Tibial nerve (tissue), 4 donors: ENCODE measurements around the gene SHISA6. TPM values are rescaled to one million over a fixed set of nuclear protein-coding genes. Genes with fewer than 3 reads are reported as not detected.

Experiments
- DNase-seq, 2 donors: peaks; one replicate each; pipeline ENCODE4 v3.0.0-alpha.2; 2019; ENCODE audit warnings: low spot score in 2 of 2
- H3K27ac ChIP-seq, 4 donors: fragments of 200-600 bp; sonication (generic) in 3 of 4; one replicate each; pipeline ENCODE4 v1.5.1; 2017 to 2019; ENCODE audit warnings: mild to moderate bottlenecking in 1 of 4
- H3K27me3 ChIP-seq, 2 donors: fragments of 200-600 bp; sonication (generic) in 1 of 2; one replicate each; pipeline versions ENCODE4 v1.5.1 to v1.6.0; 2017 to 2019
- H3K36me3 ChIP-seq, 3 donors: fragments of 200-600 bp; sonication (generic); one replicate each; pipeline ENCODE4 v1.5.1; 2018 to 2019
- H3K4me1 ChIP-seq, 4 donors: fragments of 200-600 bp; sonication (generic) in 3 of 4; one replicate each; pipeline ENCODE4 v1.5.1; 2017 to 2019
- H3K4me3 ChIP-seq, 4 donors: fragments of 200-600 bp; sonication (generic) in 3 of 4; one replicate each; pipeline ENCODE4 v1.5.1; 2017 to 2019; ENCODE audit warnings: mild to moderate bottlenecking in 1 of 4, moderate library complexity in 1 of 4
- H3K9me3 ChIP-seq, 4 donors: fragments of 200-600 bp; sonication (generic) in 3 of 4; one replicate each; pipeline ENCODE4 v1.5.1; 2017 to 2019
- EP300 ChIP-seq, 2 donors: sonication (generic); formaldehyde crosslinking; IDR thresholded peaks; one replicate each; pipeline ENCODE4 v1.6.1; 2017; ENCODE audit warnings: antibody characterized with exemption in 2 of 2, mild to moderate bottlenecking in 1 of 2
- POLR2A ChIP-seq, 2 donors: fragments of 450-650 bp; IDR thresholded peaks; one replicate each; pipeline ENCODE4 v1.6.1; 2017; ENCODE audit warnings: antibody characterized with exemption in 2 of 2, mild to moderate bottlenecking in 2 of 2, moderate library complexity in 2 of 2
- WGBS, 2 donors: methylation state at CpG; one replicate each; pipeline ENCODE4 v1.1.5; 2018; 5-methylcytosine and 5-hydroxymethylcytosine counted together
- total RNA-seq, 4 donors: library from RNA; depleted of rRNA; stranded (reverse); fragments of >200 nt; gene quantifications; one replicate each; pipeline ENCODE4 v1.1.0, GENCODE V29; 2016
- TF ChIP-seq, protein P1 (sequence below), 5 experiments: fragments of 200-600 bp in 3 of 5; fragments of 450-650 bp in 2 of 5; sonication (generic) in 3 of 5; IDR thresholded peaks; one replicate each; pipeline ENCODE4 v1.5.1; 2016 to 2019; ENCODE audit warnings: antibody characterized with exemption in 5 of 5, mild to moderate bottlenecking in 3 of 5, moderate library complexity in 2 of 5

Gene SHISA6
- total RNA-seq, 4 donors from 2014 or later: 10.8 to 28.0 (median 21.9) TPM

DNA sequence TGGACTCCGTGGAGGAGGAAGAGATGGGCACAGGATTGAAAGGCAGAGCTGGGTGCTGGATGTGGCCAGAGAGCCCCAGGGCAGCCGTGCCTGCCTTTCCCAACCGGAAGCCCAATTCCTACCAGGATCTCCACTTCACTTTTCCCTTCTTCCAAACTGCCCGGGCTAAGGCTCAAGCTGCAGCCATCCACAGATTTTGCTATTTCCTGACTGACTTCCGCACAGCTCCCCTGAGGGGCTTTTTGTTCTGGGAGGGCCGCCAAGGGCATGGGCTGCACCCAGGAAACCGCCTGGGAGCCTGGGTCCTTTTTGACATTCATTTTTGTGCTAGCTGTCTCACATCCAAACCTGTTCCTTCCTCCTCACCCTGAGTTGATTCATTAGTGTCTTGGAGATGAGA is 4.2 kb downstream of the SHISA6 start:
- no peaks in the 10 kb centered on the region for H3K9me3 ChIP-seq
- H3K36me3 ChIP-seq: no peaks in the 10 kb centered on the region
- no peak overlapping the region for H3K4me3 ChIP-seq
- WGBS, 2 donors: 27 to 34% methylated on average over 7 of the region's 7 CpGs
- H3K27me3 ChIP-seq: peaks cover 0 to 22% of the 10 kb centered on the region in 2 donors
- TF ChIP-seq EP300 (IDR thresholded peaks at IDR 0.05) (no peak), POLR2A (IDR thresholded peaks at IDR 0.05) (no peak)
- TF ChIP-seq, protein P1, sequence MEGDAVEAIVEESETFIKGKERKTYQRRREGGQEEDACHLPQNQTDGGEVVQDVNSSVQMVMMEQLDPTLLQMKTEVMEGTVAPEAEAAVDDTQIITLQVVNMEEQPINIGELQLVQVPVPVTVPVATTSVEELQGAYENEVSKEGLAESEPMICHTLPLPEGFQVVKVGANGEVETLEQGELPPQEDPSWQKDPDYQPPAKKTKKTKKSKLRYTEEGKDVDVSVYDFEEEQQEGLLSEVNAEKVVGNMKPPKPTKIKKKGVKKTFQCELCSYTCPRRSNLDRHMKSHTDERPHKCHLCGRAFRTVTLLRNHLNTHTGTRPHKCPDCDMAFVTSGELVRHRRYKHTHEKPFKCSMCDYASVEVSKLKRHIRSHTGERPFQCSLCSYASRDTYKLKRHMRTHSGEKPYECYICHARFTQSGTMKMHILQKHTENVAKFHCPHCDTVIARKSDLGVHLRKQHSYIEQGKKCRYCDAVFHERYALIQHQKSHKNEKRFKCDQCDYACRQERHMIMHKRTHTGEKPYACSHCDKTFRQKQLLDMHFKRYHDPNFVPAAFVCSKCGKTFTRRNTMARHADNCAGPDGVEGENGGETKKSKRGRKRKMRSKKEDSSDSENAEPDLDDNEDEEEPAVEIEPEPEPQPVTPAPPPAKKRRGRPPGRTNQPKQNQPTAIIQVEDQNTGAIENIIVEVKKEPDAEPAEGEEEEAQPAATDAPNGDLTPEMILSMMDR (IDR thresholded peaks at IDR 0.05): no peak
- DNase-seq: no peak
- peak overlapping the region in 1 of 4 donors; percentile 46 for H3K27ac ChIP-seq
- H3K4me1 ChIP-seq: peaks cover 0 to under 1% (median 0%) of the 10 kb centered on the region in 4 donors

DNA sequence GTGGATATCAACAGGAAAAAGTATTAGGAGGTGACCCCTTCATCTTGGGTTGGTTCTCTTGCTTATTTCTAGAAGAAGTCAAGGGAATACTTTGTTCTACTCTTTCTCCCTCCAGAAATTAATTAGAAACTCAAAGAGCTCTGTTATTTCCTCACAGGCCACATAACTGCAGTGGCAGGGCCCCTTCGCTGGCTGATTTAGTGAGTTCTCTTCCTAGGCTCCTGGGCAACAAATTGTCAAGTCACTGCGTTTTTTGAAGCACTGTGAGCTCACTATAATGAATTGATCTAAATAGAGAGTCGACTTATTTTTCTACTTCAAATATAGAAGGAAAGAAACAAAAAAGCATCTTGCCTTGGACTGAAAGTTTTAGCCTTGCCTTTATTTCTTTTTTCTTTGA is 4.8 kb downstream of the SHISA6 start:
- no peaks in the 10 kb centered on the region for H3K36me3 ChIP-seq
- DNase-seq: no peak
- TF ChIP-seq POLR2A (IDR thresholded peaks at IDR 0.05): no peak
- no peak for TF ChIP-seq EP300 (IDR thresholded peaks at IDR 0.05)
- TF ChIP-seq, protein P1 (IDR thresholded peaks at IDR 0.05): no peak
- H3K27ac ChIP-seq: no peak overlapping the region
- no peaks in the 10 kb centered on the region for H3K9me3 ChIP-seq
- peaks cover 0 to 20% of the 10 kb centered on the region in 2 donors for H3K27me3 ChIP-seq
- H3K4me1 ChIP-seq: no peaks in the 10 kb centered on the region
- no peak overlapping the region for H3K4me3 ChIP-seq
- WGBS, 2 donors: 65 to 73% methylated on average over 3 of the region's 3 CpGs

DNA sequence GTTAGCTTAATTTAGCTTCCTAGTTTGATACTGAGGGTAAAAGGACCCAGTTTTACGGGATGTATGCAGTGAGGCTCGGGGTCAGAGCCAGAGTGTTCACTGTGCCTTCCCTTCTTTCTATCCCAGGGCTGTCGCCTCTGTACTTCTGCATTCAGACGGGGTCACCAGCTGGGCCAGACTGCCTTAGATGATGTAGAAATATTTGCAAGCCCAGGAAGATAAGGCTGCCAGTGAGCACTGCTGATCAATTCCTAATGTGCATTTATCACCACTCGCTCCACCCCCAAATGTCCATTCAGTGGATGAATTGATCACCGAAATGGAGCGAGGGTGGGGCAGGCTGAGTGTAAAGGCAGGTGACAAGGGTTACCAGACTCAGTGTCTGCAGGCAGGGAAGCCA is 9.1 kb downstream of the SHISA6 start:
- H3K4me3 ChIP-seq: no peak overlapping the region
- 78 to 80% methylated on average over 7 of the region's 7 CpGs for WGBS, 2 donors
- DNase-seq: no peak
- no peaks in the 10 kb centered on the region for H3K9me3 ChIP-seq
- H3K4me1 ChIP-seq: no peaks in the 10 kb centered on the region
- no peaks in the 10 kb centered on the region for H3K36me3 ChIP-seq
- H3K27ac ChIP-seq: no peak overlapping the region
- TF ChIP-seq, protein P1 (IDR thresholded peaks at IDR 0.05): no peak
- TF ChIP-seq EP300 (IDR thresholded peaks at IDR 0.05) (no peak), POLR2A (IDR thresholded peaks at IDR 0.05) (no peak)
- H3K27me3 ChIP-seq: no peaks in the 10 kb centered on the region

DNA sequence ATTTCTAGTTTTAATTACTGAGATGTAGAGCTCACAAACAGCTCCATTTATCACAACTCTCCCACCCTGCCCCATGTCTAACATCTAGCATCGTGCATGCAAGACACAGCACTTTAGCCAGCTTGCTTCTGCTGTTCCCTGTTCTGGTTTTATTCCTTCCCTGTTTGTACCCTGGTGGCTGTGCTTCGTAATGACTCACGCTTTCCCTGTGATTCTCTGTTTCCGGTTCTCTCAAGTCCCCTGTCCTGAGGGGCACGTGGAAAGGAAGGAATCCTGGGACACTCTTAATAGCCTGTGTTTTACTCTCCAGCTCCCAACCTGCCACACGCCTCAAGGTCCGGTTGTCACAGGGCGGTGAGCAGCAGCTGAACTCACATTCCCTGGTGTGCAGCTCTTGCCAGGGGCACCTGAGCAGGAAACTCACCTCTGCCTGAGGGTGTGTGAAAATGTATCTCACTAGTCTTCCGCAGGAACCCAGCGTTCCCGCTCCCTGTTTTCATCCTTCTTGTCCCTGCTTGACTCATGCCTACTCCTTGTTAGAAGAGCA is 10.6 kb downstream of the SHISA6 start:
- no peaks in the 10 kb centered on the region for H3K36me3 ChIP-seq
- no peak for DNase-seq
- H3K27ac ChIP-seq: no peak overlapping the region
- no peak overlapping the region for H3K4me3 ChIP-seq
- H3K4me1 ChIP-seq: no peaks in the 10 kb centered on the region
- no peaks in the 10 kb centered on the region for H3K27me3 ChIP-seq
- WGBS, 2 donors: 71 to 76% methylated on average over 11 of the region's 11 CpGs
- H3K9me3 ChIP-seq: no peaks in the 10 kb centered on the region
- TF ChIP-seq, protein P1 (IDR thresholded peaks at IDR 0.05): no peak
- no peak for TF ChIP-seq POLR2A (IDR thresholded peaks at IDR 0.05)
- no peak for TF ChIP-seq EP300 (IDR thresholded peaks at IDR 0.05)

DNA sequence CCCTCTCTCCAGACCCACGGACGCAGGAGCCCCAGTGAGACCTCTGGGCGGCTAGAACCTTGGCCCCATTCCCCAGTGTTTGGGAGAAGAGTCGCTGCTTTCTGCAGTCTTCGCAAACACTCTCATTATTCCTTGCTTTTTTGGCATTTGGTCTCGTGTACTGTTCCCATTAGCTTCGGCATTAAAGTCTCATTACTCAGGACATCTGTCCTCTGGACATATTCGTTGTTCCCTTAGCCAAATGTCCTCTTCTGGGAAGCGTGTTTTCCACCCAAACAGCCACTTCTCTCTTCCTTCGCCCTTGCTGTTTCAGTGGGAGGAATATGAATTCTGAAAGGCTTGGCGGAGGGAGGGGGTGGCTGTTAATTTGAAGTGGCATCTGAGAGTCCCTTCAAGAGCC is 11.1 kb downstream of the SHISA6 start:
- DNase-seq: no peak
- 71 to 82% methylated on average over 11 of the region's 11 CpGs for WGBS, 2 donors
- Histone ChIP-seq H3K36me3 (no peaks in the 10 kb centered on the region), H3K27me3 (no peaks in the 10 kb centered on the region), H3K27ac (no peak overlapping the region), H3K4me3 (no peak overlapping the region), H3K9me3 (no peaks in the 10 kb centered on the region), H3K4me1 (no peaks in the 10 kb centered on the region)
- TF ChIP-seq EP300 (IDR thresholded peaks at IDR 0.05) (no peak), POLR2A (IDR thresholded peaks at IDR 0.05) (no peak)
- TF ChIP-seq, protein P1 (IDR thresholded peaks at IDR 0.05): no peak
